Heart left ventricle (tissue), 13 donors: ENCODE measurements around the gene LRP1-AS.

Experiments used
- CTCF ChIP-seq, 12 donors: fragments of 200-600 bp; sonication (generic) in 4 of 12; IDR thresholded peaks; one replicate each; pipeline versions ENCODE4 v1.5.0 to v1.8.0; 2018 to 2022; ENCODE audit warnings: antibody characterized with exemption in 12 of 12, mild to moderate bottlenecking in 5 of 12
- POLR2A ChIP-seq, 2 donors: fragments of 450-650 bp; IDR thresholded peaks; one replicate each; pipeline ENCODE4 v1.6.1; 2017; ENCODE audit warnings: antibody characterized with exemption in 2 of 2, mild to moderate bottlenecking in 2 of 2, moderate library complexity in 2 of 2
- donor health status: ischemic (EF 13 %, LVEDD 7.1; RV severe dilation, severe dysfunction).
- donor health status: DM: no; HTN: yes; CAD: no.
- donor health status: DM: no; HTN: no; CAD: no.
- donor health status: ischemic (EF 25% LVEDD 6.9; RV normal size, moderate dysfunction).
- donor health status: ischemic (EF 25% LVEDD 5.7; RV mildly dilated, moderate dysfunction).
- donor health status: ischemic (EF 35%, LVEDD 5.7; RV mildly dilated, moderate dysfunction).
- donor health status: nonischemic (EF 11% LVEDD 7.7; RV severe dilation, severe dysfunction).
- donor health status: DM: yes; HTN: yes; CAD: no.
- donor health status: PGD.
- donor health status: ischemic (EF 29% LVEDD 5.4; RV normal size, mild dysfunction).
- donor health status: nonischemic (EF 23%, LVEDD 6.1; RV moderate dilation, normal function).

GRCh38 chr12:57107456-57108155, 39.8 kb downstream of the LRP1-AS start:
- TF ChIP-seq CTCF (IDR thresholded peaks at IDR 0.05), result no peak
- no peak for TF ChIP-seq POLR2A (IDR thresholded peaks at IDR 0.05)
